Astrocyte of the cerebellum (primary cell): ENCODE data around the gene TPSG1.
"Not testable (repeated sequence)": the region's sequence is repeated elsewhere in the genome, so short reads cannot be mapped to it uniquely, and the experiment has no call there.

Source experiments
- DNase-seq: peaks from one replicate; pipeline ENCODE4 v3.0.0-alpha.2; 2011; ENCODE audit warnings: low read depth
- H3K4me3 ChIP-seq: 2 replicates; pipeline ENCODE4 v1.5.1; 2011; ENCODE audit warnings: mild to moderate bottlenecking, low read depth, low read length, moderate library complexity
- CTCF ChIP-seq: IDR thresholded peaks from 2 replicates; pipeline ENCODE4 v1.5.1; 2012; ENCODE audit warnings: low read length, low read depth, moderate library complexity, mild to moderate bottlenecking; ENCODE audit errors: missing control alignments
- in situ Hi-C: cut with HindIII; loops from 2 replicates; pipeline ENCODE4 v1.10.0; 2017; ENCODE audit warnings: low sequenced_read_pairs

TPSG1 gene

GRCh38 chr16:1192384-1193073 lies 32.5 kb downstream of the TPSG1 start:
- in situ Hi-C loops = no loop called here
- no peak for TF ChIP-seq CTCF
- H3K4me3 ChIP-seq = no peak overlapping the region
- DNase-seq = no peak

- DNase-seq, in situ Hi-C loops, H3K4me3 ChIP-seq: not testable (repeated sequence)
These were observed 34.3 kb downstream of the TPSG1 start for GRCh38 chr16:1190789-1191188.

- in situ Hi-C loops = no loop called here
- DNase-seq = no peak
- no peak overlapping the region for H3K4me3 ChIP-seq
- no peak for TF ChIP-seq CTCF
These were observed 35.6 kb downstream of the TPSG1 start for GRCh38 chr16:1189455-1189854.

- H3K4me3 ChIP-seq = no peak overlapping the region
- DNase-seq = no peak
- TF ChIP-seq CTCF = no peak
- in situ Hi-C loops = no loop called here
These were observed 36.5 kb downstream of the TPSG1 start for GRCh38 chr16:1188432-1189189.

GRCh38 chr16:1185460-1186207 lies 39.4 kb downstream of the TPSG1 start:
- DNase-seq, H3K4me3 ChIP-seq, in situ Hi-C loops: not testable (repeated sequence)

- in situ Hi-C loops = loop anchor here (5.0 kb wide), 1 partner anchor 73 kb away; no protein-coding TSS in a partner anchor
- TF ChIP-seq CTCF = no peak
- no peak for DNase-seq
- H3K4me3 ChIP-seq = no peak overlapping the region
These were observed 40.1 kb downstream of the TPSG1 start for GRCh38 chr16:1184980-1185379.

- no peak overlapping the region for H3K4me3 ChIP-seq
- no peak for DNase-seq
- no peak for TF ChIP-seq CTCF
- in situ Hi-C loops = loop anchor here (5.0 kb wide), 1 partner anchor 72 kb away; no protein-coding TSS in a partner anchor
These were observed 40.8 kb downstream of the TPSG1 start for GRCh38 chr16:1184156-1184868.
